Activated CD8-positive, alpha-beta memory T cell treated with anti-CD3 and anti-CD28 coated beads for 24 hours (primary cell): ENCODE results near the gene ZNF385C.
A peak's percentile ranks its signal among the peaks of the same experiment; 100 is the strongest.
"Not testable (repeated sequence)": the region's sequence is repeated elsewhere in the genome, so short reads cannot be mapped to it uniquely, and the experiment has no call there.

Experiments used
- DNase-seq: peaks from one replicate; pipeline ENCODE4 v3.0.0-alpha.2; 2020

Gene ZNF385C

GRCh38 chr17:42045719-42046118 is 52.6 kb downstream of the ZNF385C start:
- DNase-seq = no peak

DNA sequence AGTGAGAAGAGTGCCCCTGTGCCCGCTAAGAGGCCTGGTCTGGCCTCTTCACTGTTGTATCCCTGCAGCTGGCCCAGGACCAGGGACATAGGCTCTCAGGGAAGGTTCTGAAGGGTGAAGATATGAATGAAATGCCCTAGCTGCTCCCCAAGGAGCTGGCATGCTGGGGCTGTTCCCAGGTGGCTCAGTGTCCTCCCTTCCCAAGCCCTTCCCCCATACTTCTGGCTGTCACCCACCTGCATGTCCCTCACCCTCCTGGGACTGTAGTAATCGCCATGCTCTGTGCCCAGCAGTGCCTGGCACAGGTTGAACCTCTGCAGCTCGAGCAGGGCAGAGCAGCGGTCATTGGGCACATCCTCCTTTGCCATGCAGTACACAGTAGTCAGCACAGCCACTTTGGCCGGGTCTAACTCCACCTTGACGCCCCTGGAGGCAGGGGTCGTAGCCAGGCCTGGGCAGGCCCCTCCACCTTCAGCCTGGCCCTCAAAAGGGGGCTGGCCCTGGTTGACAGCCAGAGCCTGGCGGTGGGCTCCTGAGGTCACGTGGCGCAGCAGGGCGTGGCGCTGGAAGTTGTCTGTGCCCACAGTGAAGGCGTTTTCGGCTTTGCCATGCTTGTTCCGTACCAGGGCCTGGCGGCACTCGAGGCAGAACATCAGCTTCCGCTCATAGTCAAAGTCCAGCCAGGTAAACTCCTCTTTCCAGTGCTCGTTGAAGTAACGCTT is 55.5 kb downstream of the ZNF385C start:
- no peak for DNase-seq

DNA sequence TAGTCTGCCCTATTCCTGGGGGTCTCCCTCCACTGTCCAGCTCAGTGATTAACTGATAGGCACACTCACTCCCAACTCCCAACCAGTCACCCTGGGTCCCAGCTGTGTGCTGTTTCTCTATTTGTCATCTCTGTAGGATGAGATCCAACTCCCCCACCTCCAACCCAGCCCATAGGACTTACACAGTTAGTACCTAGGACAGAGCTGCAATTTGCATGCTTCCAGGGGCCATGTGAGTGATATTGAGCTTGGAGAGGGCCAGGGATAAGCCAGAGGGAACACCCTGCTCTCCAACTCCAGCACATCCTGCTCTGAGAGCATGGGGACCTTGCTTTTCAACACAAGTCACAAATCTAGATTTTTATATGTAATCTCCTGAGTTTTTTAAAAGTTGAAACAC is 56.7 kb downstream of the ZNF385C start:
- no peak for DNase-seq

DNA sequence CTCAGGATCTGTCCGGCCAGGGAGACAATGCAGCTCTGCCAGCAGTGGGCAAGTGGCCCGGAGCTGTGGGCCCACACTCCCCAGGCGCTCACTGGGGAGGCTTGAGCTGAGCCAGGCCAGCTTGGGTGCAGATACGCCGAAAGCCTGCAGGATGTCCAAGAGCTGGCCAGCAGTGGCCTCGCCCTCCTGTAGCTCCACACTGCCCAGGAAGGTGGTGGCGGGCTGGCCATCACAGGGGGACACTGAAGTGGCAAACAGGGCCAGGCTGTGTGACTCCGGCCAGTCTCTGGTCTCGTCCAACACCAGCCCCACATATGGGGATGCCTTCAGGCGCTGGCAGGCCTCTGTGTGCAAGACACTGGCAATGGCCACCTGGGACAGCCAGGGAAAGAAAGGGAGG is 57.5 kb downstream of the ZNF385C start:
- no peak for DNase-seq

- no peak for DNase-seq
Observed at GRCh38 chr17:42039794-42040763, 58.2 kb downstream of the ZNF385C start.

DNA sequence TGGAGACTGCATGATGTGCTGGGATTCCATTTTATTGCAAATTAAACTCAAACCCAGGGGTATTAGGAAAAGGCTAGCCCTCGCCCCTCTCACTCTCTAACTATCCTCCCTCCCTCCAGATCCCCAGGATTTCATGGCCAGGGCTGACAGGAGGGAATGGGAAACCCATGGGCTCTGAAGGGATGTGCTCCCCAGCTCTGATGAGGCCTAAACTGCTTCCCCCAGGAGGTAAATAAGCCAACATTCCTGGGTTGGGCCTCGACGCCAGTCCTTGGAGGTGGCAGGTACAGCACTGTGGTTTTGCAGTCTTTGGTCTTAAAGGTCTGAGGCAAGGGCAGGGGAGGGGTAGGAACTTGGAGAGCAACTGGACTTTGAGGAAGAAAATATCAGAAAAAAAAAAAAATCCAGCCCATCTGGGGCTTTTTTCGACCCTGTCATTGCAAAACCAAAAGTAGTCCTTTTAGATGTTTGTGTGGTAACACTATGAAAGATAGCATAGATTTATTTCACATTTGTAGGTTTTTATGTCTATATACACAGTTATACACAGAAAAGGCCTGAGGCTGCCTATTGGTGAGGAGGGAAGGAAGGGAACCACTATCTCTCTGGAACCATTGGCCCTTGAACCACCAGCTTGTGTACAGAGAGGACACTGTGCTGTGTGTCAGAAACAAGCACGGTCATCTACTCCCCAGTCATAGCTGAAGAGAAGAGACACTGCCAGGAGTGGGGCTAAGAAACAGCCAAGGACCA is 59.9 kb downstream of the ZNF385C start:
- DNase-seq = no peak

DNA sequence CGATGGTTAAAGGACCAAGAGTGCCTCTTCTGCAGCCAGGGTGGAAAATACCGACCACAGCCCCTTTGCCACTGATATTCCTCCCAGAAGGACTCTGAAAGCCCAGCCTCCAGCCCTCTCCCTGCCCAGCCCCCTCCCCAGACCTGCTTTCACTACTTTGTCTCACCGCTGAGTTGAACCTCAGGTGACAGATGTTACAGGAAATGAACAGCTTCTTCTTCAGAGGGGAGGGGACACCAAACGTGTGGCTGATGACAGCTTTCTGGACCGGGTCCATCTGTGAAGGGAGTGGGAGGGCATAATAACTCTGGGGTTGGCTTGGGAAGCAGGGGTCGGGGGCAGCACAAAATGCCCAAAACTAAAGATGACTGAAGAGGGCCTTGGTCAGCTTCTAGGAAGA is 64.2 kb downstream of the ZNF385C start:
- no peak for DNase-seq

GRCh38 chr17:42031584-42031983 is 66.7 kb downstream of the ZNF385C start:
- no peak for DNase-seq

DNA sequence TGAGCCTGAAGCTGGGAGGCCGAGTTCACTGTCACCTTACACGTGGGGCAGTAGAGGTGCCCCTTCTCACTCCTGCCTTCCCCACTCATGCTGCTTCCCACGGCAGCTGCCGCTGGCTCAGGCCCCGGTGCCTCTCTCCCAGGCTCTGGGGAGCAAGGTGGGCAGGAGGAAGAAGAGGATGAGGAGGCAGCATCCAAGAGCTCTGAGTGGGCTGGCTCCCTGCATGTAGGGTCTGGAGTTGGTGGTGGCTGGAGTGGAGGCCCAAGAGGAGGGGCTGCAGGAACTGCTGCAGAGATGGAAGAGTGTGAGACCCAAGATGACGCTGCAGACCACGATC is 69.5 kb downstream of the ZNF385C start:
- DNase-seq = no peak

- DNase-seq = no peak
Observed at GRCh38 chr17:42027961-42028790, 70.1 kb downstream of the ZNF385C start.

- no peak for DNase-seq
Observed at GRCh38 chr17:42027590-42027889, 70.7 kb downstream of the ZNF385C start.

DNA sequence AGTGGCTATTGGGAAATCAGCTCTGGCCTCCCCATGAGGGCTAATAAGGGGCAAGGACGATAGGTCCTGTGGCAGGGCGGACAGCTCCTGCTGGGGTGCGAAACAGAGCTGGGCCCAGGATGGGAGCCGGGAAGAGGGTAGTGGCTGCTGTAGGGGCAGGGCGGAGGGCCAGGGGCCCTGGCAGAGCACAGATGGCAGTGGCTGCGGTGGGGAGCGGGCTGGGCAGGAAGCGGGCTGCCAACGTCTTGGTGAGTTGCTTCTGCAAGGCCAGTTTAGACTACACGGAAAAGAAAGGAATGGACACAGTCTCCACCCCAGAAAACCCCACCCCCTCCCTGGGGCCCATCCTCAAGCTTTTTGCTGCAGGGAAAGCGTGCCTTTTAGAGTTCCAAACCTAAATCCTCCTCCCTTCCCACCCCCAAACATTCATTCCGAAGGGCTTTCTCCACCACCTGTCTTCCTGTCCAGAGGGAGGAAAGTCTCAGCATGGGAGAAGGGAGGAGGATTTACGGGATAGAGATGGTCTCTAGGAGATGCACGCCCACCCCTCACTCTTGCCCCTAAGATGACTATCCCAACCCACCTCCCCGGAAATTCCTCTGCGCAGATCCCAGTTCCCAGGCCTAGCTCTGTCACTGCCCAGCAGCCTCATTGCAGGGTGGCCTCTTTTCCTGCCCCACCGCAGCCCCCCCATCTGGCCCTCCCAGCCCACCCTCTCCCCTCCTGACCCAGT is 71.2 kb downstream of the ZNF385C start:
- no peak for DNase-seq

DNA sequence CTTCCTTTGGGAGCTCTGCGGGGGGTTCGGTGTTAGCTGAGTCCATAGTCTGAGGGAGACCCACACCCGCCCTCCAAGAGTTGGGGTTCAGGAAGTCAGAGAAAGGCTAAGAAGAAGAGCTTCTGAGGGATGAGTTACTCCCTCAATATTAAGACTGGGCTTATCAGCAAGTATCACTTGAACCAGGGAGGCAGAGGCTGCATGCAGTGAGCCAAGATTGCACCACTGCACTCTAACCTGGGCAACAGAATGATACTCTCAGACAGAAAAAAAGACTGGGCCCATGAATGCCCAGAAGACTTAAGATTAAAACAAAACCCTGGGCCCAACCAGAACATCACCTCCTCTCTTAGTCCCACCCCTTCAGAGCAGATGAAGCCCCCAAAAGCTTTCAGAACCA is 72.3 kb downstream of the ZNF385C start:
- DNase-seq = no peak

GRCh38 chr17:42025191-42025579 is 73.1 kb downstream of the ZNF385C start:
- DNase-seq = peak; percentile 63

- DNase-seq = no peak
Observed at GRCh38 chr17:42023524-42024349, 74.5 kb downstream of the ZNF385C start.

- not testable (repeated sequence) for DNase-seq
Observed at GRCh38 chr17:42020845-42021244, 77.4 kb downstream of the ZNF385C start.

GRCh38 chr17:42019509-42020404 is 78.5 kb downstream of the ZNF385C start, which contains the start of gene NKIRAS2:
TSS of gene NKIRAS2 (plus strand) at chr17:42020090. CDS start at chr17:42021578, 1,488 bp downstream.
- peak; percentile 96 for DNase-seq

DNA sequence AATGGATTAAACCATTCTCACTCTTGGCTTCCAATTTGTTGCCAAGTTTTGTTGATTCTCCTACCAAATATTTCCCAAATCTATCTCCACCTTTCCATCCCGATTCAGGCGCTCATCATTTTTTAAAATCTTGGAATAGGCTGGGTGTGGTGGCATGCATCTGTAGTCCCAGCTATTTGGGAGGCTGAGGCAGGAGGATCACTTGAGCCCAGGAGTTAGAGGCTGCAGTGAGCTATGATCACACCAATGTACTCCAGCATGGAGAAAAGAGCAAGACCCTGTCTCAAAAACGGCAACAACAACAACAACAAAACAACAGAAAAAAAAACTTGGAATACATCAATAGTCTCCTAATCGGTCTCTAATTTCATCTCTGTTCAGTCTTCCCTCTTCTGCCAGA is 79.3 kb downstream of the ZNF385C start:
- no peak for DNase-seq

DNA sequence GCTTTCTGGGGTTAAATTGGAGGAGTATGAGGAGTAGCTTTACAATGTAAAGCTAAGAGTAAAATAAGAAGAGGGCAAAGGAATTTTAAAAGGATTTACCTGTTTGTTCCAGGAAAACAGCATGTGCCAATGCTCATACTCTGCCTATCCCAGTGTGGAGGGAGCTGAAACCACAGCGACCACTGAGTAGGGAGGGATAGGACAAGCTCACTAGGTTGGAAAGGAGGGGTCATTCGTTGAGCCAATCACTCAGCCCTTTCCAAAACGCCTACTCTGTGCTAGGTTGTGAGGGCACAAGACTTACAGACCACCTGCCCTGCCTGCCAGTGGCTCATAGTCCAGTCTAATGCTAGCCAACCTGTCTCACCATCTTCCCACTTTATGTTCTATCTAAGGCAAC is 79.9 kb downstream of the ZNF385C start:
- DNase-seq = no peak

- DNase-seq = no peak
Observed at GRCh38 chr17:42017866-42018200, 80.4 kb downstream of the ZNF385C start.
